H9 (cell line): ENCODE measurements around the gene PCDHA12. TPM values are rescaled to one million over a fixed set of nuclear protein-coding genes. Genes with fewer than 3 reads are reported as not detected.

Experiments used
- DNase-seq: peaks from one replicate; pipeline ENCODE4 v3.0.0-alpha.2; 2017
- H2AFZ ChIP-seq: one replicate; pipeline ENCODE4 v1.6.1; 2013; ENCODE audit warnings: mild to moderate bottlenecking, low read length, control low read depth, moderate library complexity
- H2AK5ac ChIP-seq: 2 replicates; pipeline ENCODE4 v1.6.1; 2013; ENCODE audit warnings: low read length, control low read depth, mixed read lengths; ENCODE audit not compliant: insufficient read length
- H2BK120ac ChIP-seq: one replicate; pipeline ENCODE4 v1.6.1; 2013; ENCODE audit warnings: low read depth, mild to moderate bottlenecking, low read length, control low read depth, inconsistent platforms; ENCODE audit not compliant: poor library complexity, severe bottlenecking
- H2BK12ac ChIP-seq: 2 replicates; pipeline ENCODE4 v1.6.1; 2013; ENCODE audit warnings: low read length, control low read depth, mixed read lengths, low read depth; ENCODE audit not compliant: insufficient read length
- H2BK15ac ChIP-seq: 2 replicates; pipeline ENCODE4 v1.6.1; 2013; ENCODE audit warnings: low read depth, low read length, control low read depth
- H2BK20ac ChIP-seq: one replicate; pipeline ENCODE4 v1.6.1; 2013; ENCODE audit warnings: low read depth, mild to moderate bottlenecking, low read length, control low read depth, inconsistent platforms; ENCODE audit not compliant: poor library complexity, severe bottlenecking
- H2BK5ac ChIP-seq: 2 replicates; pipeline ENCODE4 v1.6.1; 2013; ENCODE audit warnings: low read length, control low read depth, mixed read lengths; ENCODE audit not compliant: insufficient read length
- H3K14ac ChIP-seq: 2 replicates; pipeline ENCODE4 v1.6.1; 2013; ENCODE audit warnings: low read length, control low read depth; ENCODE audit not compliant: insufficient read depth
- H3K18ac ChIP-seq: 2 replicates; pipeline ENCODE4 v1.6.1; 2013; ENCODE audit warnings: low read depth, mild to moderate bottlenecking, mixed read lengths, low read length, control low read depth; ENCODE audit not compliant: insufficient read length
- H3K23ac ChIP-seq: 2 replicates; pipeline ENCODE4 v1.6.1; 2013; ENCODE audit warnings: low read length, control low read depth, mixed read lengths, low read depth; ENCODE audit not compliant: insufficient read length
- H3K23me2 ChIP-seq: 2 replicates; pipeline ENCODE4 v1.6.1; 2013; ENCODE audit warnings: low read depth, mild to moderate bottlenecking, mixed read lengths, low read length, control low read depth; ENCODE audit not compliant: insufficient read length, poor library complexity, severe bottlenecking
- H3K27ac ChIP-seq: 2 replicates; pipeline ENCODE4 v1.5.1; 2013; ENCODE audit warnings: low read length, control low read depth, mixed read lengths, low read depth; ENCODE audit not compliant: insufficient read length
- H3K27me3 ChIP-seq: 2 replicates; pipeline ENCODE4 v1.6.1; 2013; ENCODE audit warnings: low read length, control low read depth, inconsistent platforms; ENCODE audit not compliant: insufficient read depth
- H3K4ac ChIP-seq: 2 replicates; pipeline ENCODE4 v1.6.1; 2013; ENCODE audit warnings: low read depth, mild to moderate bottlenecking, control low read depth, inconsistent platforms, low read length, moderate library complexity
- H3K4me1 ChIP-seq: 2 replicates; pipeline ENCODE4 v1.6.1; 2013; ENCODE audit warnings: low read length, control low read depth, inconsistent platforms; ENCODE audit not compliant: insufficient read depth
- H3K4me2 ChIP-seq: 2 replicates; pipeline ENCODE4 v1.6.1; 2013; ENCODE audit warnings: low read length, control low read depth, mixed read lengths; ENCODE audit not compliant: insufficient read length, insufficient read depth
- H3K56ac ChIP-seq: 2 replicates; pipeline ENCODE4 v1.6.1; 2013; ENCODE audit warnings: low read depth, mild to moderate bottlenecking, mixed read lengths, low read length, control low read depth; ENCODE audit not compliant: insufficient read length
- H3K79me1 ChIP-seq: 2 replicates; pipeline ENCODE4 v1.6.1; 2013; ENCODE audit warnings: low read depth, mild to moderate bottlenecking, moderate library complexity, low read length, control low read depth, inconsistent platforms; ENCODE audit not compliant: insufficient read depth, poor library complexity, severe bottlenecking
- H3K79me2 ChIP-seq: 2 replicates; pipeline ENCODE4 v1.6.1; 2013; ENCODE audit warnings: low read length, control low read depth, inconsistent platforms; ENCODE audit not compliant: insufficient read depth
- H3K9ac ChIP-seq: 2 replicates; pipeline ENCODE4 v1.6.1; 2013; ENCODE audit warnings: low read length, control low read depth, mixed read lengths; ENCODE audit not compliant: insufficient read length; ENCODE audit errors: extremely low read depth
- H3K9me3 ChIP-seq: one replicate; pipeline ENCODE4 v1.6.1; 2013; ENCODE audit warnings: low read depth, low read length, inconsistent platforms; ENCODE audit not compliant: control insufficient read depth
- H3T11ph ChIP-seq: one replicate; pipeline ENCODE4 v1.6.1; 2013; ENCODE audit warnings: mild to moderate bottlenecking, low read length, control low read depth, inconsistent platforms
- H4K20me1 ChIP-seq: one replicate; pipeline ENCODE4 v1.6.1; 2013; ENCODE audit not compliant: control insufficient read depth, insufficient read length, insufficient read depth
- H4K5ac ChIP-seq: 2 replicates; pipeline ENCODE4 v1.6.1; 2013; ENCODE audit warnings: low read depth, mild to moderate bottlenecking, mixed read lengths, low read length, control low read depth; ENCODE audit not compliant: insufficient read length
- H4K8ac ChIP-seq: replicated peaks from 2 replicates; pipeline ENCODE4 v1.6.1; 2013; ENCODE audit warnings: low read length, control low read depth, mixed read lengths, low read depth; ENCODE audit not compliant: insufficient read length
- H4K91ac ChIP-seq: 2 replicates; pipeline ENCODE4 v1.6.1; 2013; ENCODE audit warnings: low read depth, mild to moderate bottlenecking, moderate library complexity, mixed read lengths, low read length, control low read depth; ENCODE audit not compliant: insufficient read length
- H3K27ac Mint-ChIP-seq, 3 experiments: 2 replicates in 2 of 3; 3 replicates in 1 of 3; pipeline ENCODE4 v1.8.0; 2020 to 2021; ENCODE audit warnings: mixed read lengths in 3 of 3, mild to moderate bottlenecking in 1 of 3, moderate library complexity in 1 of 3
- H3K27me3 Mint-ChIP-seq: 2 replicates; pipeline ENCODE4 v1.8.0; 2021; ENCODE audit warnings: low read depth, mild to moderate bottlenecking, moderate library complexity, mixed read lengths
- H3K36me3 Mint-ChIP-seq, 3 experiments: 2 replicates in 2 of 3; 3 replicates in 1 of 3; pipeline ENCODE4 v1.8.0; 2020 to 2021; ENCODE audit warnings: low read depth in 3 of 3, mixed read lengths in 3 of 3; ENCODE audit not compliant: insufficient read depth in 1 of 3
- H3K4me1 Mint-ChIP-seq, 2 experiments: 2 replicates each; pipeline ENCODE4 v1.8.0; 2020; ENCODE audit warnings: mixed read lengths in 2 of 2
- H3K4me3 Mint-ChIP-seq, 2 experiments: 2 replicates in 1 of 2; 3 replicates in 1 of 2; pipeline ENCODE4 v1.8.0; 2020 to 2021; ENCODE audit warnings: mild to moderate bottlenecking in 2 of 2, mixed read lengths in 2 of 2, moderate library complexity in 1 of 2
- H3K9me3 Mint-ChIP-seq, 2 experiments: 2 replicates in 1 of 2; 3 replicates in 1 of 2; pipeline ENCODE4 v1.8.0; 2020; ENCODE audit warnings: mild to moderate bottlenecking in 2 of 2, mixed read lengths in 2 of 2, moderate library complexity in 1 of 2
- CTCF ChIP-seq: fragments of 200-600 bp; sonication (generic); conservative IDR thresholded peaks from 3 replicates; pipeline ENCODE4 v1.8.0; 2021; ENCODE audit warnings: antibody characterized with exemption, mild to moderate bottlenecking
- WGBS: extraction: QIAGEN DNeasy Blood & Tissue Kit; methylation state at CpG from one replicate; pipeline ENCODE4 v1.1.7; 2013; ENCODE audit warnings: missing lambda C conversion rate, low lambda C conversion rate, mixed read lengths; ENCODE audit not compliant: insufficient read length; ENCODE audit errors: extremely low coverage; 5-methylcytosine and 5-hydroxymethylcytosine counted together
- total RNA-seq: library from RNA; stranded (reverse); gene quantifications from 2 replicates; pipeline ENCODE4 v1.2.1, GENCODE V29; 2021

PCDHA12 gene
- total RNA-seq, 1 experiment from 2014 or later, result 7.2 TPM

DNA sequence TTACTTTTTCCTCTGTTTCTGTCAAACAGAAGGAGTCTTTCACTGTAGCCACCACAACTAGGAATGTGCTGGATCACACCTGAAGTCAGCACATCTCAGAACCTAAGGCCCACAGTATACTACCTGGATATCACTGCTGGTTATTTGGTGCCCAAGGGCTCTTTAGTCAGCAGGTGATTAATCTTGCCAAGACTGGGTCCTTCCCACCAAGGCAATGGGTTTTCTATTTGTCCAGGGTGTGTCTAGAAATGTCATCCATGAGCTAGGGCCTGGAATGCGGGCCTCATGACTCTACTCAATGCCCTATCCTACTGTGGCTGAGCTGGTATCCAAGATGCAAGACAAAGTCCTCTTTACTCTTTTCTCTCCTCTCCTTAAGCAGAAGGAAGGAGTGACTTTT, 41.2 kb downstream of the PCDHA12 start:
- no peak overlapping the region for H3K9ac ChIP-seq
- no peak overlapping the region for H2AFZ ChIP-seq
- H3K4me2 ChIP-seq, result no peak overlapping the region
- no peak overlapping the region for H3K14ac ChIP-seq
- H3K23ac ChIP-seq, result no peak overlapping the region
- no peak overlapping the region for H3K4ac ChIP-seq
- no peak overlapping the region for H2BK15ac ChIP-seq
- no peak overlapping the region for H4K5ac ChIP-seq
- no peak overlapping the region for H2BK20ac ChIP-seq
- H4K8ac ChIP-seq, result no peak overlapping the region
- no peak for DNase-seq
- no peak overlapping the region for H3K18ac ChIP-seq
- Mint-ChIP-seq H3K9me3 (peaks cover 0 to 4% of the 10 kb centered on the region in 2 experiments; a peak in 2 of 5 replicates), H3K4me3 (no peak overlapping the region), H3K27ac (no peak overlapping the region), H3K36me3 (peaks cover 0 to 3% (median under 1%) of the 10 kb centered on the region in 3 experiments; a peak in 2 of 7 replicates), H3K4me1 (no peaks in the 10 kb centered on the region), H3K27me3 (peaks cover 2% of the 10 kb centered on the region; the same call in 1 of the 2 replicates)
- no peak overlapping the region for H3K56ac ChIP-seq
- no peaks in the 10 kb centered on the region for H4K20me1 ChIP-seq
- no peak overlapping the region for H2BK12ac ChIP-seq
- no peak overlapping the region for H2BK120ac ChIP-seq
- H3K27ac ChIP-seq, result no peak overlapping the region
- no peaks in the 10 kb centered on the region for H3K9me3 ChIP-seq
- H3K79me1 ChIP-seq, result no peaks in the 10 kb centered on the region
- H3K79me2 ChIP-seq, result no peaks in the 10 kb centered on the region; the same call in 1 of the 2 replicates
- H3T11ph ChIP-seq, result no peak overlapping the region
- no peak for TF ChIP-seq CTCF
- no peaks in the 10 kb centered on the region for H3K23me2 ChIP-seq
- no peak overlapping the region for H4K91ac ChIP-seq
- H2BK5ac ChIP-seq, result no peak overlapping the region
- no peaks in the 10 kb centered on the region for H3K4me1 ChIP-seq
- H2AK5ac ChIP-seq, result no peak overlapping the region
- WGBS, result no CpG with 5 or more reads among the region's 1 CpG
- H3K27me3 ChIP-seq, result no peaks in the 10 kb centered on the region
